ENCODE measurements around the gene C18orf63. TPM values are rescaled to one million over a fixed set of nuclear protein-coding genes. Genes with fewer than 3 reads are reported as not detected.

C18orf63 gene
- polyA plus RNA-seq, 3 donors, result 0.24 to 0.35 (median 0.28) TPM

DNA sequence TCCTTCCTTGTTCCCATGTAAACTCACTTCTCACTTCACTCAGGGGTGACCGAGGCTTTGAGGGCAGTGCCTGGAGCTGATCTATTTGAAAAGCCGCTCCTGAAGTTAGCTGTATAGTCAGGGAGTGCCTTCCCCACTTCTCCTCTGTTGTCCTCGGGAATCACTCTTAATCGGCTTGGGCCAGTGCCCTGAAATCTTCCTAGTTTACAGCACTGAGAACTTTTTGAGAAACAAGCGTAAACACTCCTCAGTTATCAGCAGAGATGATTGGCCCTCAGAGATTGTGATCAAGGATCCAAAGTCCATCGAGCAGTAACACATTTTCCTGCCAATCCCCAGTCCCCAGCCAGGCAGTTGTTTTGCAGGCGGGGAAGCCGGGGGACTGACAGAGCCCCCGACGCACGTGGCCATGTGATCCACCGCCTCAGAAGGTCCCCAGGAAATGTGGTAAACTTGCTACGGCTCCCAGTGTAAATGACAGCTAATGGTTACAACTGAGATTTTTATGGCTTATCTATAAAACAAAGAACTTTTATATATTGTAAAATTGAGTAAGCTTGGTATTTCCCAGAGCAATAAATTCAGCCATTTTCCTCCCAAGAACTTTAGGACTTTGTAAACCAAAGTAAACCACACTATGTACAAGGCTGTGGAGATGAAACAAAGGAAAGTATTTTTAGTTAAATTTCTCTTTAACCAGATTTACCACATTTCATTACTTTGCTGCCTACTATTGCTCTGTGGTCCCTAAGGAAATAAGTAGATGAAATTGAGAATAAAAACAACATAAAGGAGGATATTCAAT lies 53.5 kb downstream of the C18orf63 start:
- DNase-seq (ENCODE audit: low read depth in 3 of 3, low spot score in 2 of 3), result no peak

DNA sequence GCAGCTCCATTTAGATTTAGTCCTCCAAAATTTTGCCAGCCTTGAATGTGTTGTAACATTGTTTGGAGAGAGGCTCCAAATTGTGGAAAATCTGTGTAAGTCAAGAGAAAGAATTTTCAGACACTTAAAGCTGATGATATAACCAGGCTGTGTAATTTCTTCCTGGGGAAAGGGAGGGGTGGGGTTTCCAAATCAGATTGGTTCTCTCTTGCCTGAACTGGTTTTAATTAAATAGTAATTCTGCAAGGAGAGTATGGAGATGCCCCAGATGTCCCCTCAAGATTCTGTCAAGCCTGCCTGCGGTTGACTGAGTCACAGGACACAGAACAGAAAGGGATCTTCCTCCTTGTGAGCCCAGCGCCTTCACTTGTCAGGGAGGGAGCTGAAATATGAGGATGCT lies 54.5 kb downstream of the C18orf63 start:
- DNase-seq (ENCODE audit: low read depth in 3 of 3, low spot score in 2 of 3), result no peak

DNA sequence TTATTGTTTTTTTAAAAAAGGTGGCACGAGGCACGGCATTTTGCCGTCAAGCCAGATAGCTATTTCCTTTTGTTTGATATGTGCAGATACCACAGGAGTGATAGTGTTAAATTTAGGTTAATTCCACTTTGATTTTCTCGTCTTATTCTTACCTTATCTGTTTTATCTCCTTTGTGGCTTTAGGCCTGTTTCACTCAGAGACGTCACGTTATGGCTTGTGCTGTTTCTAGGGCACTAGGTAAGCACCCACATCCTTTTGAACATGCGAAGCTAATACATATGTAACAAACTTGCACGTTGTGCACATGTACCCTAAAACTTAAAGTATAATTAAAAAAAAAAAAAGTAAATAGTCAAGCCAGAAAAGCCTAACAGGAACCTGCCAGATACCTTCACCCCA lies 57.8 kb downstream of the C18orf63 start:
- no peak for DNase-seq (ENCODE audit: low read depth in 3 of 3, low spot score in 2 of 3)

DNA sequence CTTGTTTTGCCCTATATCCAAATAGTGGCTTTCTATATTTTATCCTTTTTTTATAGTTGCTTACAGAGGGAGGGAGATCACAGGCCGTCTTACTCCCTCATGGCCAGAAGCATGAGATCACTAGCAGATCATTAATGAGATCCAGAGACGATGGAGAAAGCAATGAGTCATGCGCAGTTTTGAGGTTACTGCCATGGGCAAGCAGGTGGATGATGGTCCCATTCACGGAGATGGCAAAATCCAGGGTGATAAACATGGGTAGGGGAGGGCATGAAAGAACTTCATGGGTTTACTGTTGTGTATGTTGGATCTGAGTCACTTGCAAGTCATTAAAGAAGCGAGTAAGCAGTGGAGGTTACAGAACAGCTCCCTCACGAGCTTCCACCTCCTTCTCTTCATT lies 60.4 kb downstream of the C18orf63 start:
- no peak for DNase-seq (ENCODE audit: low read depth in 3 of 3, low spot score in 2 of 3)

DNA sequence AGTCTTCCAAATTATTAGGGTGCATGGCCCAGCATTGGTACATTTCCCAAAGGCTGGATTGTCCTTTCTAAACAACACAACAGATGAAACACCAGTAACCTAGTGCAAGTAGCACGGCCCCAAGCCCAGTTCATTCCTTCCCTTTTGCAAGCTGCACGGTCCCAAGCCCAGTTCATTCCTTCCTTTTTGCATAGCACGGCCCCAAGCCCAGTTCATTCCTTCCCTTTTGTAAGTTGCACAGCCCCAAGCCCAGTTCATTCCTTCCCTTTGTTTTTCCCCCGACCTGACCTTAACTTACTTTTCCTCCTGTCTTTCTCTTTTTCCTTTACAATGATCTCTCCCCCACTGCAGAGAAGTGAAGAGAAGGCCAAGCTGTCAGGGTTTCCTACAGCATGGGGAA lies 60.9 kb downstream of the C18orf63 start:
- no peak for DNase-seq (ENCODE audit: low read depth in 3 of 3, low spot score in 2 of 3)

DNA sequence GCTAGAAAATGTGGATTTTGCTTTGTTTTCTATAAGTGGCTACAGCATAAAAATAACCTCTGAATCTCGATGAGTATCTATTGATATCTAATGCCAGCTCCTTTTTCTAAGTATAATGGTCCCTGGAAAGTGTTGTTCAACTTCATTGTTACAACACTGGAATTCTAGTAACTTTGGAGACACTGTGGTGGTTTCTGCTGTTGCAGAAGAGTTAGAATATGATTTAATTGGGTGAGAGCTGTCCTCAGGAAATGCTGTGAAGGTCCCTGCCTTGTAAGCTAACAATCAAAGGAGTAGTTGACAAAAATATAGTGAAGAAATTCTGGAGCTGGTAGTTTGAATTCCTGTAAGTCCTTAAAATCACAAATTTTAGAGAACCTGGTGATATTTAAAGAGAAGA lies 62.1 kb downstream of the C18orf63 start:
- DNase-seq (ENCODE audit: low read depth in 3 of 3, low spot score in 2 of 3), result no peak

DNA sequence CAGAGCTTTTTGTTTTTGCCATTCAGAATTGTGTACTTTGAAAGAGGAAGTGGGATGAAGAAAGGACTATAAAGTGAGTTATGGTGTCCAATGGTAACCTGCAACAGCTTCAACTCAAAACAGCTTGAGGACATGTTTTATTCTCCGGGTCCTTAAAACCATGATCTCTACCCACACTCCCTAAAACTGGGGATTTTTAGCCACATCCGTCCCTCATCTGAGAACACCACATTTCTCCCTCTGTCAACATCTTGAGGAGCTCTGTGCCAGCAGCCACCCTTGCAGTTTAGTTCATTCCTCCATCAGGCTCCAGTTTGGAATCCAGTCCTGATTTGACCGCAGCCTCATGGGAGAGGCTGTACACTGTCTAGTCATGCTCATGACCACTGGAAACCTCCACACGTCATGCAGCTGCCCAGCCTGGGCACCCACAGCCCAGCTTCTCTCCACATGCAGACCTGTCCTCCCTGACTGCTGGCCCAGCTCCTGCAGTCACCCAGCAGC lies 62.6 kb downstream of the C18orf63 start:
- DNase-seq (ENCODE audit: low read depth in 3 of 3, low spot score in 2 of 3), result no peak

DNA sequence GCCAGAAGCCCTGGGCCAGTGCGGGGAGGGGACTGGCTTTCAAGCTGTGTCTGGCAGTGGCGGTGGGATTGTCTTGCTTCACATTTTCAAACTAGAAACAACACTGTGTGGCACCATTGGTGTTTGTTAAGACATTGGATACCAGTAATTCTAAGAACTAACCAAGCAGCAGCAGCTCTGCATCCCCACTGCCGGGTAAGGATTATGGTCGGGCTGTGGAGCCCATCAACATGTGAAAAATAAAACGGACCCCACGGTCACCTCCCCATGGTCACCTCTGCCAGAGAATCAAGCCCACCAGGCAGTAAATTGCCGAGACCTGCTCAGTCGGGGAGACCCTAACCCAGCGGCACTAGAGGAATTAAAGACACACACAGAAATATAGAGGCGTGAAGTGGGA lies 65.3 kb downstream of the C18orf63 start:
- DNase-seq (ENCODE audit: low read depth in 3 of 3, low spot score in 2 of 3), result no peak

DNA sequence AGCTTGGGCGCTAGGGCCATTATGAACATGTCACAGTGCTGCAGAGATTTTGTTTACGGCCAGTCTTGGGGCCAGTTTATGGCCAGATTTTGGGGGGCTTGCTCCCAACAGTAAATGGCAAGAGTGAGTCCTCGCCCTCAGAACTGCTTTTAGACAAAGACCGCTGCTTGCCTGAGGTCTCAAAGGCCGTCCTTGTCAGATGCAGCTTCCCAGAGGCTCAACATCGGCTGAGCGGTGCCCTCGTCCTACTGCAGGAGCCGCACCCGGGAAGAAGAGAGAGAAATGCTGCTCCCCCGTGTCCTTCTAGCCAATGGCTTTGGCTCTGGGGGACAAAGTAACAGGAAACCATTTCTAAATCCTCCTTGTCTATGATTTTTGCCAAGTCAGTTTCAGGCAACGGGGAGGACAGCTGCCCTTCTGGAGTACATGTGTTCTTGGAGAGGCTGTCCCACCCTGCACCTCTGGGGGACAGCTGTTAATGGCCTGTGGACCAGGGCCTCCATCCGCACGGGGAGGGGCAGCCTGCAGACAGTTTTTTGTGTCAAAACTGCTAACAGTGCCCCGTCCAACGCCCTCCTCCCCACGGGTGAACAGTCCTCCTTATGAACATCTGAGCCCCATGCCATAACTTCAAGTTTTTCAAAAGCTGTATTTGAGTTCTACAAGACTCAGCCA lies 66.1 kb downstream of the C18orf63 start:
- no peak for DNase-seq (ENCODE audit: low read depth in 3 of 3, low spot score in 2 of 3)

DNA sequence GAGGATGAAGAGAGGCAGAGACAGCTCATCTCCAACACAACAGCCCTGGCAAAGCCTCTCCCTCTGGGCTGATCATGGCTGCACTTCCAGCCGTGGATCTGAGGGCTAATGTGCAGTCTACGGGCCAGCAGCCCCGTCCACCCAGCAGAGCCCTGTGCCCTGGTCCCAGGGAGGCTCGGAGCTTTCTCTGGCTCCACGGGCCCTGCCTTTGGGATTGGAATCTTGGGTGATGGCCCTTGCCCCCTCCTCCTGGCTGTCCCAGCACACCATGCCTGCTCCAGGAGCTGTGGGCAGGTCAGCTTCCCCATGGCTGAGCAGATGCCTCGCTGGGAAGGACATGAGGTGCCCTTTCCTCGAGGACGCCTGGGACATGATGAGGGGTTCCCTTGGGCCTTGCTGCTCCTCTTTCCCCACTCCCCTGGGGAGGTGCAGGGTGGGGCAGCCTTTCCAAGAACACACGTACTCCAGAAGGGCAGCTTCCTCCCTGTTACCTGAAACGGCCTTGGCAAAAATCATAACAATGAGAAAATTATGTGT lies 66.9 kb downstream of the C18orf63 start:
- no peak for DNase-seq (ENCODE audit: low read depth in 3 of 3, low spot score in 2 of 3)

DNA sequence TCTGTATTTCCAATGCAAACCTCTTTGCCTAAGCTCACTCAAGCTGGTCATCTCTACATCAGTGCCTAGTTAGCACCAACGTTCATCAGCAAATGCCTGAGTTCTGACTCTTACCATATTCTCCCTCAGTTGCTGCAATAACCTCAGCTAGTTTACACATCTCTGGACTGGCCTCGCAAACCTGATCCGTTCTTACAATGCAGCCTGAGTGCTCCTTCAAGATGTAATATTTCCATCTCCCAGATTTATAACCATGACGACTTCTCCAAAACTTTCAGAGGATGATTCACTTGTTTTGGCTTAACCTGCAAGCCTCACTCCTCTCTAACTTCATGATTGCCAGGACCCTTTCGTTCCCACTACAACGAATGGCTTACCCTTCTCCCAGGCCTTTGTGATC lies 71.7 kb downstream of the C18orf63 start:
- DNase-seq (ENCODE audit: low read depth in 3 of 3, low spot score in 2 of 3), result no peak

DNA sequence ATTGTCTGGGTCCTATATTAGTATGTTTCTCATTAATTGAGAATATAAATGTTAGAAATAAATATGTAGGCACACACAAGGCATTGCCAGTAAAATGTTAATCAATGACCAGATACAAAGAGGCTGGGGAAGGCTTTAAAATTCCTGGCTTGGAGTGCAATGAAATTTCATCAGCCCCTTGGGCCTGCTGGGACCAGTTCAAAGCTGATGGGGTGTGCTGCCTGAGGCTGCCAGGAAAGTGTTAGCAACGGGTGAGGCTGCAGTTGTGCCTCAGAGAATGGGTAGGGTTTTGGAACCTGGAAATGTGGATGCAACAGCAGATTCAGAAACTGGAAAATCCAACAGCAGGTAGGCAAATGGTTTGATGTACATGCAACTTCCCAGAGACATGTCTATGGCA lies 72.6 kb downstream of the C18orf63 start:
- no peak for DNase-seq (ENCODE audit: low read depth in 3 of 3, low spot score in 2 of 3)

DNA sequence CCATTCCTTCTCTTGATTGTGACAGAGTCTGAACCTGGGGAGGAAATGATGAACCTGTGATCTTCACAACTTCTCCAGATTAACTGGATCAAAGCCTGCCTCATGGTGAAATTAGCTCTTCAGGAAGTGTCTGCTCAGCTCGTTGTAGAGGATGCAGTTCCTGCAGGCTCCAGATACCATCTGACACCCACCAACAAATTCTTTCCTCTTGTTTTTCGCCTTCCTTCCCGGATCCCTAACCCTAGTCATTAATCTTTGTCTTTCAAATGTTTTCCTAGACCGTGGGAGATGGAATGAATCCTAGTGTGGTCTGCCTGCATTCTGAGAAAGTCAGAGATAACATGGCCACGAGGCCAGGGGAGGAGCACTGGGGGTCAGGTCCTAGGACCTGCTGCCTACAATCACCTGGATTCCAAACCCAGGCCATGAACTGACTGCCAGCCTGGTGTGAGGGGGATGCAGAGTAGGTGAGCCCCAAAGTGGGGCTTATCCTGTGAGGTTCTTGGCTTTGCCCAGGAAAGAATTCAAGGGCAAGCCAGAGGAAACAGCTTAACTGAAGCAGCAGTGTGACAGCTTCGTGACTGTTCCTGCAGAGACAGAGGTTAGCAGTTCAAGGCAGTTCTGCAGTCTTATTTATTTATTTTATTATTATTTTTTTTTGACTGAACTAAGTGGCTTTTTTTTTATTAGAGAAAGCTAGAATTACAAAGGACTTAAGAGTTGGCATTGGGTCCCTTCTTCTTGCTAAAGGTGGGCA lies 73.7 kb downstream of the C18orf63 start:
- DNase-seq (ENCODE audit: low read depth in 3 of 3, low spot score in 2 of 3), result peak in 1 of 3 donors; percentile 43

DNA sequence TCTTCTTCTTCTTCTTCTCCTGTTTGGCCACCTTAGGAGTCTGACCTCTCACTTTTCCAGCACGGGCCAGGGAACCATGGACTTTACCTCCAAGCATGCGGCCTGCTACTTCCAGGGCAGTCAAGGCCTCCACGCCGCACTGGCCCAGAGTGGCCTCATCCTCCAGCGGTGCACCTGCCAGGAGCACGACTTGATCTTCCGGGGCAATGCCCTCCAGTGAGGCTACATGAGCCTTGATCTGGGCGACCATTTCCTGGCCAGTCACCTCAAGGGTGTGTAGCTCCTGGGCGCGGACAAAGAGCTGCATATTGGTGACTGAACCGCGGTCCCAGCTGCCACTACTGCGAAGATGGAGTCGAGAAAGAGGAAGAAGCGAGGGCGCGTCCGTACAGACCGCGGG lies 74.4 kb downstream of the C18orf63 start:
- no peak for DNase-seq (ENCODE audit: low read depth in 3 of 3, low spot score in 2 of 3)

DNA sequence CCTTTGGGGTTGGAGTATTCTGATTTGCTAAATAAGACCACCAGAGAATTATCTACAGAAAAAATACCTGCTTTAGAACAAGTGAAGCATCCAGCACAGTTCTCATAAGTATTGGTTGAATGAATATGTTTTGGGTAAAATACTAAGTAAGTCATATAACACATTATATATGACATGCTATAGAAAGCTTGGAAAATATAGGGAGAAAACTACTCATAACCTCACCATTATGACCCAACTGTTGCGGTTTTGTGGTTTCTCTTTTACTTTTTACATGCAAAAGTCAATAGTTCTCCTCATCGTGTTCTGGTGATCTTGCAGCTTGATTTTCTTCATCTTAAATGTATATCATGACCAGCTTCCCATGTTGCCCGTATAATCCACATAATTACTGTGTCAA lies 75.3 kb downstream of the C18orf63 start:
- no peak for DNase-seq (ENCODE audit: low read depth in 3 of 3, low spot score in 2 of 3)

DNA sequence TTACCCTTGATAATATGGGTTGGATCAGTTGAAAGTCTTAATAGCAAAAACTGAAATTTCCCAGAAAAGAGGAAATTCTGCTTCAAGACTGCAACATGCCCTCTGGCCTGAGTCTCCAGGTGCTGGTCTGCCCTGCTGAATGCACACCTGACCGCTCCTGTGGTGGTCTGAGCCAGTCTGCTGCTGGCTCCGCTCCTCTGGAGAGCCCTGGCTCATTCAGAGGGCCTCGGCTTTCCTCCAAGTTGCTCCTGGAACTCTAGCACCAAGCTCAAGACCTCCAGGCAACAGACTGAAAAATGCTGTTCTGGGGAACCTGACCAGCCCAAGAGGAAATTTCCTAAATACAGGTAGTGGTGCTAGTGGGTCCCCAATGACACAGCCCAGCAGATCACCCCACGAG lies 76.7 kb downstream of the C18orf63 start:
- DNase-seq (ENCODE audit: low read depth in 3 of 3, low spot score in 2 of 3), result no peak

DNA sequence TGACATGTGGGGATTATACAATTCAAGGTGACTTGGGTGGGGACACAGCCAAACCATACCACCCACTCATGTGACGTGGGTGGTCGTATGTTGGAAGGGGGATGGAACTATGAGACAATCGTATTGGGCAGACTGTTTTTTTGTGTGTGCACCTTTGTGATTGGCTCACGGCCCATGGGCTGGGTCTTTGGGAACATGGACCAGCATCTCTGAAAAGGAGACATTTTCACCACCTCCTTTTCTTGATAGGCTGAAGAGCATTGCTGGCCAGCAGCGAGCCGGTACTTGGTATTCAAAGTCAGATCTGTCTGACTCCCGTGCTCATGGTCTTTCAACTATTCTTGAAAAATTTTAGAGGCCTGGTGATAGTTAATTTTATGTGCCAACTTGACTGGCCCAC lies 79.4 kb downstream of the C18orf63 start:
- no peak for DNase-seq (ENCODE audit: low read depth in 3 of 3, low spot score in 2 of 3)

DNA sequence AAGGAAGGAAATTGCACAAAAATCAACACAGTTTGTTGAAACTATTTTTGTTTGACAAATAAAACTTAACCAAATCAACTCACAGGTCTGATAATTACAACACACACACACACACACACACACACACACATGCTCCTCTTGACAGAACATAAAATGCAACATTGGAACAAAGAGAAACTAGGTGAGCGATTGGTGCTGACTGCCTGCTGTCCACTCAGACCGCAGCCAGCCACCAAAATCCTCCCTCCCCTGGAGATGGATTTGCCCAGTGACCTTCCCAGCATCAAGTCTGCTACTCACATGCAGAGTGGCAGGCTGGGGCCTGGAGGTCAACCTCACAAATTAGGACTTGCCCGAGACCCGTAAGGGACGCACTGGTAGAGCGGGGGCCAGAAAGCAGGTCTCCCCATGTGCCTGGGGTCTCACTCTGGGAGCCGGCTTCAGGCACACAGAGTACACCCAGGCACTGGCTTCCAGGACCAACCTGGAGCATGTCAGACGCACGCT lies 80.1 kb downstream of the C18orf63 start:
- DNase-seq (ENCODE audit: low read depth in 3 of 3, low spot score in 2 of 3), result no peak

DNA sequence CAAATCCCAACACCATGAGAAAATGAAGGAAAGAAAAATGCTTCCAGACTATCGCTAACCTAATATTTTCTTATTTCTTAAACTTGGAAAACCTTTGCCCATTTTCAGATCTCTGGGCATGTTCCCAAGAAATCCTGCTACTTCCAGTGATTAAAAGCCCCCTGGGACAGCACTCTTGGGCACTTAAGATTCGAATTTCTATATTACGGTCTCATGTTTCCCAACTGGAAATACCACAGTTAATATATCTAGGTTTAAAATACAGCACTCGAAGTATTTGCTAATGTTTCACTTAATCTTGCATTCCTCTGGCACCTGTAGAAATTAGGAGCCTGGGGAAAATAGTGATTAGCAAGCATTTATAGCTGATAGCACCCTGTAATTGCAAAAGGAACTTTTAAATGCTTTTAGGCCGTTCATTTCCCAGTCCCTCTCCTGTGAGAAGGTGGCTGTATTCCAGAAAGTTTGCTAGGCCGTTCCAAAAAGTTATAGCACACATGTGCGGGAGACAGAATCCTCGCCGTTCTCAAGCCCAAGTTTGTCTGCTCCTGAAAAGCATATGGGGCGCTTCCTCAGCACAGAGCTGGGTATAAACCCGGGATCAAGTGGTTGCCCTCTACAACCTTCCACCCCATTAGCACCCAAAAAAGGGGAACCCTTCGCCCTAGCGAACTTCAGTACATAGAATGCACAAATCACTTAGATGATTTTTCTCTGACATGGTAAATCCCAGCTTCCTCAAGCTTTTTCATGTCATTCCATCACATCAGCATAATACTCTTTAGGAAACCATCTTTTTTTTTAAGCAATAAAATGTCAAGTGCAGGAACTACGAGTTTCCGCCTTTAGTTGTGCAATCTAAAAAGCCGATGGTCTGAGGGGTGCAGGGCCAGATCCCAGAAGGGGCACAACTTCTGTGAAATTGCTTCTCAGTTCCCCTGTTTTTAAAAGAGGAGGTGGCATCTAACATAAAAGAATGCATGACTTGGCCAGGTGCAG lies 80.8 kb downstream of the C18orf63 start:
- DNase-seq (ENCODE audit: low read depth in 3 of 3, low spot score in 2 of 3), result no peak

DNA sequence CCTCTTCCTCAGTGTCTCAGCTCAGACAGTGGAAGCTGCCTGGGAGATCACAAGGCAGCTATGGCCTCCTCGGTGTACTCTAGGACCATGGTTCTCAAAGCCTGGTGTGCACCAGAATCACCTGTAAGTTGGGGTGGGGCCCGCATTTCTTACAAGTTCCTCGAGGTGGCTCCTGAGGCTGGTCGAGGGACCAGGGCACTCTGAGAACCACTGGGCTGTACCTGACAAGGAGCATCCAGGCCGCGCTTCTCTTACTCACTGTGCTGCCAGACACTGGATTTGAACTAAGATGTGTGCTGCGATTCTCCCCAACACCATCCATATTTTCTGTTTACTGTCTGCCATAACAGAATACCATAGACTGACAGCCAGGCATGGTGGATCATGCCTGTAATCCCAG lies 81.9 kb downstream of the C18orf63 start:
- DNase-seq (ENCODE audit: low read depth in 3 of 3, low spot score in 2 of 3), result no peak

All from right renal cortex interstitium (tissue), 3 donors.